Breast epithelium (tissue), 3 donors: Measurements from ENCODE around the gene SYTL1.

Experiments
- CTCF ChIP-seq, 3 donors: fragments of 450-650 bp; IDR thresholded peaks; one replicate each; pipeline ENCODE4 v1.5.1; 2016 to 2017; ENCODE audit warnings: antibody characterized with exemption in 3 of 3, mild to moderate bottlenecking in 3 of 3, moderate library complexity in 3 of 3
- POLR2A ChIP-seq: fragments of 450-650 bp; IDR thresholded peaks from one replicate; pipeline ENCODE4 v1.6.1; 2016; ENCODE audit warnings: antibody characterized with exemption, mild to moderate bottlenecking, moderate library complexity
- POLR2AphosphoS5 ChIP-seq, 3 donors: sonication (generic); formaldehyde crosslinking; IDR thresholded peaks; one replicate each; pipeline ENCODE4 v1.6.1; 2017; ENCODE audit warnings: antibody characterized with exemption in 3 of 3

DNA sequence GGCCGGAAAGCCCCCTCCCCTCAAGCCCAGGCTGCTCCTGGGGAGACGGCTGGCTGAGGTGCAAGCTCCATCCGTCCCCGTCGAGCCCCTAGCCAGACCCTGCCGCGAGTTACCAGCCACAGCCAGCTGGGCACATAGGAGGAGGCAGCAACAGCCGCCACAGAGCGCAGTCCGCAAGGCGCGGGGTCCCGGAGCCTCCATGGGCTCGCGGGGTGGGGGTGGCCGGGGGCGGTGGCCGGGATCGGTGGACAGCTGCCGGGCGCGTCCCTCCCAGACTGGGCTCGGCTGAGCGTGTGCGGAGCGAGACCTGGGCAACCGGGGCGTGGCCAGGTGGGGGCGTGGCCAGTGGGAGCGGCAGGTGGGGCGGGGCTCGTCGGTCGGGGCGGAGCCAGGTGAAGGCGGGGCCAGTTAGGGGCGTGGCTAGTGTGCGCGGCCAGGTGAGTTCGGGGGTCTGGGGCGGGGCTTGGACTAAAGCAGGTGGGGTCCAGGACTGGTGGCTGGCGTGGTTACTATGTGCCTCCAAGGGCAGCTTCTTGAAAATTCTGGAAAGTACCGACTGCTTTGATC, 41.3 kb downstream of the SYTL1 start, which contains the start of gene CD164L2:
- TF ChIP-seq CTCF (IDR thresholded peaks at IDR 0.05) (no peak), POLR2A (no peak), POLR2AphosphoS5 (IDR thresholded peaks at IDR 0.05) (no peak)
